ENCODE data around the gene ZBTB49. TPM values are rescaled to one million over a fixed set of nuclear protein-coding genes. Genes with fewer than 3 reads are reported as not detected.

ZBTB49 gene
- total RNA-seq, 1 donor from 2014 or later: 3.7 TPM

DNA sequence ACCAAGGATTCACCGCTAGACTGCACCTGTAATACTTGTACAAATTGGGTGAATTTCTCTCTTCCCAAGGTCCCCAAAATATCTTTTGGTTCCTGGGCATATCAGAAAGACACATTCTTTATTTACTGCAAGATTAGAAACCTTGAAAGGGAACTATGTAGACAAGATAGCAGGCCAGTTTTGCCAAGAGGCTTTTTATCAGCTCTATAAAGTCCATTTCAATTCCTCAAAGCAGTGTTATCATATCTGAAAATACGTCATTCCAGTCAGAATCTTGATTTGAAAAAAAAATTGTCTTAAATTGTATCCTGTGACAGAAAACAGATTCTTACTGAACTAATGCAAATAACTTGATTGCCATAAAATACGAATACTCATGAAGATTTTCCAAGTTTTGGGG lies 59.8 kb downstream of the ZBTB49 start:
- intact Hi-C loops (cut with micrococcal nuclease): no loop called here

DNA sequence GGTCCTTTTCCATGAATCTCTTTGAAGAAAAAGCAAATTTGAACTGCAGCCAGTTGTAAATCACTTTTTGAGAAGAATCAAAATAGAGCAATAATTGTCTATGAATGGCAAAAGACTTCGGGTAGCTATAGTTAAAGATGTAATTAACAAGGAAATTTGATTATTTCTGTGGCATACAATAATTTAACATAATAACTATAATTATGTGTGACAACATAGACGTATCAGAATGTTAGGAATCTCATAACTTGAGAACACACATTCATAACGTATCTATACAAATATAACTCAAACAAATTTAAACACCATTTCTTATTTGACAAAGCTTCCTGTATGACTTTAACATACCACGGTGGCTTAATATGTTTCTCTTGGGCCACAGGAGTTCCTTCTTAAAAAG lies 60.9 kb downstream of the ZBTB49 start:
- intact Hi-C loops (cut with micrococcal nuclease): no loop called here

GRCh38 chr4:4355302-4355701 lies 65.3 kb downstream of the ZBTB49 start:
- intact Hi-C loops (cut with micrococcal nuclease): no loop called here

DNA sequence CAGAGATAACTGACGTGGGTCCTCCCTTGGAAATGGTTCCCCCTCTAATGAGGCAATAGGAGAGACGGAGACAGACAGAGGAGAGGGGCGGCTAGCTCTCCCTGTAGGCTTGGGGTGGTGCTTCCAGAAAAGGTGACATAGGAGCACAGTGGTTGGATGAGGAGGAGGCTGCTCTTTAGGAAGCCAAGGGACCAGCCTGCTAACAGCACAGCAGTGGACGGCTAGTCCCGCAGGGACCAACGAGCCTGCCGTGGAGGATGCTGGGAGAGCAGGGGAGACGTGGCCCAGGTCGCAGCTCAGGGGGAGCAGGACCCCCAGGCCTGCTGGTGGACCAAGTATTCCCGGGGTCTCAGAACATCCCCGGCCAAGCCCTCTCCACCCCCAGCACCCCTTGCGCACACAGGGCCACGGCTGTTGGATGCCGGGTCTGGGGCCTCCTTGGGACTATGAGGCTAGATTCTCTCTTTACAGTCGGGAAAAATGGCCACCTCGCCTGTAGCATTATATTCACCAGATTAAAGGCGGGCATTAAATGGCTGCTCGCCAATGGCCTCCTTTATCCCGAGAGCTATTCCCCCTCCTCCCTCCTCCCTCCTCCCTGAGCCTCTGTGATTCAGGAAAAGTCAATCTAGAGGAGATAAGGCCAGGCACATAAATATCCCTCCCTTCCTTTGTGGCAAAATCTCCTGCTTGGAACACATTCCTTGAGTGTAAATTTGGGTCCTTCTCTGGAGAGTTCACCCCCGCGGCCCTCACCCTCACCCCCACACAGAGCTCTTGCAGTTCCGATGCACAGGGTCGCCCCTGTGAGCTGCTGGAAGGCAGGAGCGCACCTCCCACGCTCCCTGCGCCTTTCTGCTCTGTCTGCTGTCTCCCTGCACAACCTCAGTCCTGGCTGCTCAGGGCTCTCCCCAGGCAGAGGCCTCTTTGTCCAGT lies 66.3 kb downstream of the ZBTB49 start:
- intact Hi-C loops (cut with micrococcal nuclease): no loop called here

DNA sequence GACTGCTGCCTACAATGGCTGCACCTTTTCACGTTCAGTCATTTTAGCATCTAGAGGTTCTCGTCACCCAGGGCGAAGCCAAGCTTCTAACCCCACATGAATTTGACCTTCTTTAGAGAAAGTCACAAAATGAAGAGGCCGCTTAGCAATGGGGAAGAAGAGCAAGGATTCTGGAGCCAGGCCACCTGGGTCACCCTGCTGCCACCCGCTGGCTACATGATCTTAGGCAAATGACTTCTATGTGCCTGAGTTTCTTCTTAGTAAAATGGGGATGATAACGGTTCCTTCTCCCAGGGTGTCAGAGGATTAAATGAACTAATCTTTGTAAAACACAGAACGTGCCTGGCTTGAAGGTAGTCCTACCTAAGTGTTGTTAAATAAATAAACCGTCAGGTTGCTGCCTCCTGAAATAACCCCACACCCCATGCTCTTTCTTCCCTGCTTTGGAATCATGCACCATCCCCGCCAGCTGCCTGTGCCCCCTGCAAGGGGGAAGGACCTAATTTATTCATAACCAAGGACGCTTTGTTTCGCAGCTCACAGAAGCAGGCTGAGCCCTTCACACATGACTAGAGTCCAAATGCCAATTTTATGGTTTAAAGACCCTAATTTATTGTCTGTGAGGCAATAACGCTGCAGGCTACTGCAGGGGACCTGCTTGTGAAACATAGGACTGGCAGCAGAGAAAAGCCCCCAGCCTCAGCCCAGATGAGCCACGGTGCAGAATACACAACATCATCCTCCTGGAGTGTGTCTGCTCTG lies 68.2 kb downstream of the ZBTB49 start:
- intact Hi-C loops (cut with micrococcal nuclease): no loop called here

- intact Hi-C loops (cut with micrococcal nuclease): no loop called here
These were observed 71.8 kb downstream of the ZBTB49 start for GRCh38 chr4:4361883-4362282.

DNA sequence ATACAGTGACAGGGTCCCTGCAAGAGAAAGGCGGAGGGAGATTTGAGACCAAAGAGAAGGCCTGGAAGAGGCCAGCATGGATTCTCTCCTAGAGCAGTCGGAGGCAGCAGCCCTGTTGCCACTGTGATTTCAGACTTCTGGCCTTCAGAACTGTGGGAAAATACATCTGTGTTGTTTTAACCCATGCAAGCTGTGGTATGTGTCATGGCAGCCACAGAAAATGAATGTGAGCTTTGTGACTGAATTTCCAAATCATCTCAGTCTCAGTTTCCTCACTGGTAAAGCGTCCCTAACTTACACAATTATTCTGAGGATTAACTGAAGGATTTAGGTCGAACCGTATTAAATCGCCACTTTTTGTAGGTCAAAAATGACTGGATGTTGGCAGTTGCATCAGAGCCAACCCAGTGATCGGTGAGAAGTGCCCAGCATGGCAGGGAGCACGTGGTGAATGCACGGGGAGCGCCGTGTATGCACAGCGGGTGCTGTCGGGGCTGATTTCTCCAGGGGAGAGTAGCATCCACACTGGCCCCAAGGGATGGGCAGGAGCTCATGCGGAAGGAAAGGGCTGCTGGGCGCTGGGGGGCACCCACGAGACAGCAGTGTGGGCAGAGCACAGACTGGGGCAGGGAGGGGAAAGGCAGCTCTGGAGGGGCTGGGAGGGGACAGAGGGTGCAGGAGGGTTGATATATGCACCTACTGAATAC lies 73.1 kb downstream of the ZBTB49 start:
- intact Hi-C loops (cut with micrococcal nuclease): no loop called here

GRCh38 chr4:4364061-4364460 lies 74.0 kb downstream of the ZBTB49 start:
- intact Hi-C loops (cut with micrococcal nuclease): no loop called here

- intact Hi-C loops (cut with micrococcal nuclease): no loop called here
These were observed 74.6 kb downstream of the ZBTB49 start for GRCh38 chr4:4364486-4365208.

GRCh38 chr4:4368809-4369580 lies 78.9 kb downstream of the ZBTB49 start:
- intact Hi-C loops (cut with micrococcal nuclease): no loop called here

Other genes starting within 250 kb of the ZBTB49 start
- not detected in 2 replicates for gene OTOP1, start 63.3 kb upstream of the ZBTB49 start, total RNA-seq
- gene TMEM128, start 42.0 kb upstream of the ZBTB49 start, total RNA-seq: 12.6 and 13.5 TPM in 2 replicates
- 35.0 and 35.9 TPM in 2 replicates for gene LYAR, start 97 bp upstream of the ZBTB49 start, total RNA-seq
- gene NSG1, start 96.9 kb downstream of the ZBTB49 start, total RNA-seq: 0.59 and 0.66 TPM in 2 replicates